ENCODE results near the gene JUN. TPM values are rescaled to one million over a fixed set of nuclear protein-coding genes. Genes with fewer than 3 reads are reported as not detected.

Gene JUN
- polyA plus RNA-seq, 1 donor (not counting 4 experiments of a cell fraction or from before 2014, with no cell fraction given) = 70.1 TPM

DNA sequence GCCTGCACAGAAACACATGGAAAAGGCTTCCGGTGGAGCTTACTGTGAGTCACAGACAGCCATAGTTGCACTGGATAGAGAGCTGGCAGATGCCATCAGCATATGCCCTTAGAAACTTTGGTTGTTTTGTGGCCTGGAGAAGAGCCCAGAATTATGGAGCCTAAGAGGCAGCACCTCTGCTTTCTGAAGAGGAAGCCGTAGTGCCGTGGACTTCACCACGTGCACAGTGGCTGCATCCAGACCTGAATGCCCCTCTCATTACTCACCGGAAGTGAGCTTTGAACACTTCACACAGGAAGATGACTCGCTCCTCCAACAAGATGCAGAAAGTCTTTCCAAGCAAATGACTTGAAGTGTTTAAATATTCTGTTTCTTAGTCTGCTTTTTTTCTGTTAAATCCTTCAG, 28.4 kb downstream of the JUN start:
- H3K4me2 ChIP-seq (ENCODE audit: control insufficient read depth, extremely low read depth, insufficient read depth, low read depth, low read length) = peak overlapping the region; percentile 49
- no peaks in the 10 kb centered on the region for H4K20me1 ChIP-seq (ENCODE audit: control insufficient read depth, extremely low read depth, insufficient read depth, low read length)
- H3K27ac ChIP-seq (ENCODE audit: control insufficient read depth, insufficient read depth, low read length) = peak overlapping the region; percentile 70
- no peak for TF ChIP-seq EZH2 (IDR thresholded peaks at IDR 0.05; ENCODE audit: low read length)
- TF ChIP-seq, protein P1, sequence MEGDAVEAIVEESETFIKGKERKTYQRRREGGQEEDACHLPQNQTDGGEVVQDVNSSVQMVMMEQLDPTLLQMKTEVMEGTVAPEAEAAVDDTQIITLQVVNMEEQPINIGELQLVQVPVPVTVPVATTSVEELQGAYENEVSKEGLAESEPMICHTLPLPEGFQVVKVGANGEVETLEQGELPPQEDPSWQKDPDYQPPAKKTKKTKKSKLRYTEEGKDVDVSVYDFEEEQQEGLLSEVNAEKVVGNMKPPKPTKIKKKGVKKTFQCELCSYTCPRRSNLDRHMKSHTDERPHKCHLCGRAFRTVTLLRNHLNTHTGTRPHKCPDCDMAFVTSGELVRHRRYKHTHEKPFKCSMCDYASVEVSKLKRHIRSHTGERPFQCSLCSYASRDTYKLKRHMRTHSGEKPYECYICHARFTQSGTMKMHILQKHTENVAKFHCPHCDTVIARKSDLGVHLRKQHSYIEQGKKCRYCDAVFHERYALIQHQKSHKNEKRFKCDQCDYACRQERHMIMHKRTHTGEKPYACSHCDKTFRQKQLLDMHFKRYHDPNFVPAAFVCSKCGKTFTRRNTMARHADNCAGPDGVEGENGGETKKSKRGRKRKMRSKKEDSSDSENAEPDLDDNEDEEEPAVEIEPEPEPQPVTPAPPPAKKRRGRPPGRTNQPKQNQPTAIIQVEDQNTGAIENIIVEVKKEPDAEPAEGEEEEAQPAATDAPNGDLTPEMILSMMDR (optimal IDR thresholded peaks at IDR 0.05 in 1 of 3, IDR thresholded peaks at IDR 0.05 in 1 of 3, conservative IDR thresholded peaks at IDR 0.05 in 1 of 3; ENCODE audit: extremely low read depth in 1 of 3, insufficient read depth in 2 of 3, low read length in 3 of 3) = no peak
- H3K9ac ChIP-seq (ENCODE audit: control insufficient read depth, extremely low read depth, insufficient read depth, low read length) = no peak overlapping the region
- H3K4me1 ChIP-seq (ENCODE audit: control insufficient read depth, extremely low read depth, insufficient read depth, low read length) = peaks cover 46% of the 10 kb centered on the region
- H3K27me3 ChIP-seq (ENCODE audit: control insufficient read depth, extremely low read depth, insufficient read depth, low read length) = no peaks in the 10 kb centered on the region
- DNase-seq (ENCODE audit: low read depth, low spot score) = peak; percentile 90
- no peaks in the 10 kb centered on the region for H3K36me3 ChIP-seq (ENCODE audit: control insufficient read depth in 2 of 2, extremely low read depth in 1 of 2, insufficient read depth in 2 of 2, low read length in 2 of 2)
- H3K9me1 ChIP-seq (ENCODE audit: control insufficient read depth, extremely low read depth, insufficient read depth, low read length) = no peaks in the 10 kb centered on the region
- peak; percentile 89 for FAIRE-seq
- H2AFZ ChIP-seq (ENCODE audit: control insufficient read depth, low read length) = no peak overlapping the region
- H3K9me3 ChIP-seq (ENCODE audit: control insufficient read depth, low read depth, low read length) = no peaks in the 10 kb centered on the region
- H3K79me2 ChIP-seq (ENCODE audit: control insufficient read depth, insufficient read depth, low read length) = no peaks in the 10 kb centered on the region
- H3K4me3 ChIP-seq (ENCODE audit: control insufficient read depth in 2 of 3, extremely low read depth in 1 of 3, insufficient read depth in 2 of 3, low read depth in 1 of 3, low read length in 3 of 3) = no peak overlapping the region
- dilution Hi-C loops (cut with MboI; ENCODE audit: extremely low pct_ligation_motif_present, low sequenced_read_pairs) = no loop called here

DNA sequence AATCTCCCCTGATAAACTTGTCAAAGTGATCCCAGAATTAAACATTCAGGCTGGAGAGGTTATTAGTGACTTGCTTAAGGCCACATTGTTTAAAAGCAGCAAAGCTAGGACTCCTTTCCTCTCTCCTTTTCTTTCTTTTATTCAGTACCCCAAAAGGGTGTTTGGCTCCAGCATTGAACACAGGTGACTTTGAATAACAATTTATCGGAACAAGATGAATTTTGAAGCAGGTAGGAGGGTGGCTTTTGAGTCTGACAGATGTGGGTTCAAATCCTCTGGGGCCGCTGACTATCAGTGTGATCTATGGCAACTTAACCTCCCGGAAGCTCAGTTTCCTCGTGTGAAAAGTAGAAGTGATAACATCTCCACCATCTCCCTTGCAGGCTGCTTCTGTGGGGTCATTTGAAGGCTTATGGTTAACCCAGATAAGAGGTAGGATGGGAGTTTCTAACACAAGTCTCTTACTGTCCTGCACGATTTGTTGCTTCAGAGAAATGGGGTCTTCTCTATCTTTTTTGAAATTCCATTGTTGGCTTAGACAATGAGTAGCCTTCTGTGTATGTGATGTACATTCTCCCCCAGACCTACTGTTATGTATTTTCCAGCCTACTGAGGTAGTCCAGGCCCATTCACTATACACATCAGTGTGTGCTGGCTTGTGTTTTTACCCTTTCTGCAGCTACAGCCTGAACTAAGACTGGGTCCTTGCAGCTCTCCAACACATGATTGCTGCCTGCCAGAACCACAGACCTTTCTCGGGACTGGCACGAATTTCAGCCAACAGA, 29.0 kb downstream of the JUN start:
- dilution Hi-C loops (cut with MboI; ENCODE audit: extremely low pct_ligation_motif_present, low sequenced_read_pairs) = no loop called here
- DNase-seq (ENCODE audit: low read depth, low spot score) = no peak
- peak; percentile 29 for FAIRE-seq

More for the DNA sequence above, 29.0 kb downstream of the JUN start:
- no peak for TF ChIP-seq EZH2 (IDR thresholded peaks at IDR 0.05; ENCODE audit: low read length)
- H3K9ac ChIP-seq (ENCODE audit: control insufficient read depth, extremely low read depth, insufficient read depth, low read length) = no peak overlapping the region
- H3K4me3 ChIP-seq (ENCODE audit: control insufficient read depth in 2 of 3, extremely low read depth in 1 of 3, insufficient read depth in 2 of 3, low read depth in 1 of 3, low read length in 3 of 3) = no peak overlapping the region
- peak overlapping the region; percentile 70 for H3K27ac ChIP-seq (ENCODE audit: control insufficient read depth, insufficient read depth, low read length)
- H3K4me1 ChIP-seq (ENCODE audit: control insufficient read depth, extremely low read depth, insufficient read depth, low read length) = peaks cover 47% of the 10 kb centered on the region
- no peaks in the 10 kb centered on the region for H3K9me3 ChIP-seq (ENCODE audit: control insufficient read depth, low read depth, low read length)
- no peak overlapping the region for H2AFZ ChIP-seq (ENCODE audit: control insufficient read depth, low read length)
- no peaks in the 10 kb centered on the region for H3K9me1 ChIP-seq (ENCODE audit: control insufficient read depth, extremely low read depth, insufficient read depth, low read length)
- no peaks in the 10 kb centered on the region for H3K27me3 ChIP-seq (ENCODE audit: control insufficient read depth, extremely low read depth, insufficient read depth, low read length)
- no peaks in the 10 kb centered on the region for H4K20me1 ChIP-seq (ENCODE audit: control insufficient read depth, extremely low read depth, insufficient read depth, low read length)
- H3K4me2 ChIP-seq (ENCODE audit: control insufficient read depth, extremely low read depth, insufficient read depth, low read depth, low read length) = peak overlapping the region; percentile 34
- no peaks in the 10 kb centered on the region for H3K36me3 ChIP-seq (ENCODE audit: control insufficient read depth in 2 of 2, extremely low read depth in 1 of 2, insufficient read depth in 2 of 2, low read length in 2 of 2)
- H3K79me2 ChIP-seq (ENCODE audit: control insufficient read depth, insufficient read depth, low read length) = no peaks in the 10 kb centered on the region
